Measurements from ENCODE around the gene NQO1.

- TF ChIP-seq, protein P1, sequence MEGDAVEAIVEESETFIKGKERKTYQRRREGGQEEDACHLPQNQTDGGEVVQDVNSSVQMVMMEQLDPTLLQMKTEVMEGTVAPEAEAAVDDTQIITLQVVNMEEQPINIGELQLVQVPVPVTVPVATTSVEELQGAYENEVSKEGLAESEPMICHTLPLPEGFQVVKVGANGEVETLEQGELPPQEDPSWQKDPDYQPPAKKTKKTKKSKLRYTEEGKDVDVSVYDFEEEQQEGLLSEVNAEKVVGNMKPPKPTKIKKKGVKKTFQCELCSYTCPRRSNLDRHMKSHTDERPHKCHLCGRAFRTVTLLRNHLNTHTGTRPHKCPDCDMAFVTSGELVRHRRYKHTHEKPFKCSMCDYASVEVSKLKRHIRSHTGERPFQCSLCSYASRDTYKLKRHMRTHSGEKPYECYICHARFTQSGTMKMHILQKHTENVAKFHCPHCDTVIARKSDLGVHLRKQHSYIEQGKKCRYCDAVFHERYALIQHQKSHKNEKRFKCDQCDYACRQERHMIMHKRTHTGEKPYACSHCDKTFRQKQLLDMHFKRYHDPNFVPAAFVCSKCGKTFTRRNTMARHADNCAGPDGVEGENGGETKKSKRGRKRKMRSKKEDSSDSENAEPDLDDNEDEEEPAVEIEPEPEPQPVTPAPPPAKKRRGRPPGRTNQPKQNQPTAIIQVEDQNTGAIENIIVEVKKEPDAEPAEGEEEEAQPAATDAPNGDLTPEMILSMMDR (IDR thresholded peaks at IDR 0.05; ENCODE audit: insufficient read depth, low read length, poor library complexity, severe bottlenecking) = no peak
- TF ChIP-seq EZH2phosphoT487 (conservative IDR thresholded peaks at IDR 0.05; ENCODE audit: low read length) = no peak
These were observed 37.8 kb downstream of the NQO1 start for GRCh38 chr16:69688589-69688988.
